Neuron (in vitro differentiated cells): ENCODE results near the gene ANKS1A.
"Not testable (repeated sequence)": the region's sequence is repeated elsewhere in the genome, so short reads cannot be mapped to it uniquely, and the experiment has no call there.

Source experiments
- H2AFZ ChIP-seq: one replicate; pipeline ENCODE4 v1.6.1; 2013; ENCODE audit warnings: low read depth, mild to moderate bottlenecking, inconsistent platforms, low read length, moderate library complexity
- H3K27me3 ChIP-seq: one replicate; pipeline ENCODE4 v1.6.1; 2013; ENCODE audit warnings: low read length; ENCODE audit not compliant: insufficient read depth
- H3K36me3 ChIP-seq: one replicate; pipeline ENCODE4 v1.6.1; 2013; ENCODE audit warnings: low read length; ENCODE audit not compliant: insufficient read depth
- H3K4me1 ChIP-seq: one replicate; pipeline ENCODE4 v1.6.1; 2013; ENCODE audit warnings: low read length; ENCODE audit not compliant: insufficient read depth
- H3K4me3 ChIP-seq: 2 replicates; pipeline ENCODE4 v1.5.1; 2013; ENCODE audit warnings: mild to moderate bottlenecking, low read length, moderate library complexity
- H3K9me3 ChIP-seq: one replicate; pipeline ENCODE4 v1.6.1; 2013; ENCODE audit warnings: low read length

The ANKS1A gene

GRCh38 chr6:35107208-35107607 lies 218.2 kb downstream of the ANKS1A start:
- not testable (repeated sequence) for H2AFZ ChIP-seq, H3K4me1 ChIP-seq, H3K27me3 ChIP-seq, H3K36me3 ChIP-seq, H3K9me3 ChIP-seq, H3K4me3 ChIP-seq

GRCh38 chr6:35107761-35108160 lies 218.7 kb downstream of the ANKS1A start:
- not testable (repeated sequence) for H2AFZ ChIP-seq, H3K9me3 ChIP-seq, H3K4me1 ChIP-seq, H3K4me3 ChIP-seq, H3K27me3 ChIP-seq, H3K36me3 ChIP-seq

- Histone ChIP-seq H2AFZ (no peak overlapping the region), H3K9me3 (no peaks in the 10 kb centered on the region), H3K4me3 (no peak overlapping the region), H3K4me1 (no peaks in the 10 kb centered on the region), H3K27me3 (no peaks in the 10 kb centered on the region), H3K36me3 (no peaks in the 10 kb centered on the region)
These were observed 219.3 kb downstream of the ANKS1A start for GRCh38 chr6:35108309-35108885.

GRCh38 chr6:35120746-35121145 lies 231.7 kb downstream of the ANKS1A start:
- Histone ChIP-seq H3K36me3 (no peaks in the 10 kb centered on the region), H3K27me3 (peaks cover 14% of the 10 kb centered on the region), H3K4me1 (no peaks in the 10 kb centered on the region), H3K9me3 (no peaks in the 10 kb centered on the region), H3K4me3 (no peak overlapping the region), H2AFZ (no peak overlapping the region)

GRCh38 chr6:35124356-35124755 lies 235.3 kb downstream of the ANKS1A start:
- Histone ChIP-seq H3K4me3 (no peak overlapping the region), H2AFZ (no peak overlapping the region)

DNA sequence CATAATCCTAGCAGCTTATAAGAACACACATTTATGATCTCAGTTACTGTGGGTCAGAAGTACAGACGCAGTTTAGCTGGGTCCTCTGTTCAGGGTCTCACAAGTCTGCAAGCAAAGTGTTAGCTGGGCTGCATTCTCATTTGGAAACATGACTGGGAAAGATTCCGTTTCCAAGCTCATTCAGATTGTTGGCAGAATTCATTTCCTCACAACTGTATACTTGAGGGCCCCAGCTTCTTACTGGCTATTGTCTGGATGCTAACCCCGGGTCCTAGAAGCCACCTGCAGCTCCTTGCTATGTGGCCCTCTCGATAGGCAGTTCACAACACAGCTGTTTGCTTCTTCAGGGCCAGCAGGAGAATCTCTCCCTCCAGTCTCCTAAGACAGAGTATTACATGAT lies 239.0 kb downstream of the ANKS1A start:
- H2AFZ ChIP-seq = no peak overlapping the region
- no peaks in the 10 kb centered on the region for H3K36me3 ChIP-seq
- no peaks in the 10 kb centered on the region for H3K27me3 ChIP-seq
- no peak overlapping the region for H3K4me3 ChIP-seq
- peaks cover 5% of the 10 kb centered on the region for H3K4me1 ChIP-seq
- no peaks in the 10 kb centered on the region for H3K9me3 ChIP-seq

More at GRCh38 chr6:35124356-35124755, 235.3 kb downstream of the ANKS1A start:
- peaks cover 5% of the 10 kb centered on the region for H3K4me1 ChIP-seq
- no peaks in the 10 kb centered on the region for H3K9me3 ChIP-seq
- no peaks in the 10 kb centered on the region for H3K36me3 ChIP-seq
- peaks cover 4% of the 10 kb centered on the region for H3K27me3 ChIP-seq

DNA sequence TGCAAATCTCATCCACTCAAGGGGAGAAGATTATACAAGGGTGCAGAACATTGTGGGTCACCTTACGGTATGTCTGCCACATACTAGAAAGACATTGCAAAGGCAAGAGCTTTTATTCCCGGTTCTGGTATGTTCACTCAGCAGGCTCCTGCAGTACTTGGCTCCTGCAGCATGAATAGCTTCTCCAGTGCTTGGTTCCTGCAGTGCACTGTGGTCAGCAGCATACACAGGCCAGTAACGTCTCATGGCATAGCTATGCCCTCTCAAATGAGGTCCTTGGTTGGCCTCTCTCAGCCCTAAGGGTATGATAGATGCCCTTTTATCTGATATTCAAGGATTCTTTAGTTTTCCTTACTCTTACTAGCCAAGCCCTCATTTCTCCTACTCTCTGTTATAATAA lies 239.4 kb downstream of the ANKS1A start:
- H3K9me3 ChIP-seq = no peaks in the 10 kb centered on the region
- peaks cover 5% of the 10 kb centered on the region for H3K4me1 ChIP-seq
- H3K36me3 ChIP-seq = no peaks in the 10 kb centered on the region

DNA sequence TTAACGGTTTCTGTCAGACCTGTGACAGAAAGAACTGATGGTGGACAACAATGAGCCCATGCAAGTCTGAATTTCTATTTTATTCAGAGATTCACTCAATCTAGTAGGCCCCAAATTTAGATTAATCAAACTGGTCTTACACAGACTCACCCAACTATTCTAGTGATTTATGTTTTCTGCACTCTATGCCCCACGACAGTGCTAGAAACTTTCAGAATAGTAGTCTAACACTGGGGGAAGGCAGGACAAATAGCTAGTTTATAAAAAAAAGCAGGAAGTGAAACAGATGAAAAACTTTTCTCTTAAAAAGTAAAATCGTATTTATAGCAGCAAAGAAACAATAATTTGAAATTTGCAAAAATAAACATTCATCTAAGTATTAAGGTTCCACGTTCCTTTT lies 247.1 kb downstream of the ANKS1A start:
- Histone ChIP-seq H3K36me3 (no peaks in the 10 kb centered on the region), H3K4me3 (no peak overlapping the region), H3K27me3 (no peaks in the 10 kb centered on the region), H3K4me1 (peaks cover 7% of the 10 kb centered on the region), H3K9me3 (no peaks in the 10 kb centered on the region), H2AFZ (no peak overlapping the region)

More for the DNA sequence above, 239.4 kb downstream of the ANKS1A start:
- Histone ChIP-seq H2AFZ (no peak overlapping the region), H3K27me3 (no peaks in the 10 kb centered on the region), H3K4me3 (no peak overlapping the region)

DNA sequence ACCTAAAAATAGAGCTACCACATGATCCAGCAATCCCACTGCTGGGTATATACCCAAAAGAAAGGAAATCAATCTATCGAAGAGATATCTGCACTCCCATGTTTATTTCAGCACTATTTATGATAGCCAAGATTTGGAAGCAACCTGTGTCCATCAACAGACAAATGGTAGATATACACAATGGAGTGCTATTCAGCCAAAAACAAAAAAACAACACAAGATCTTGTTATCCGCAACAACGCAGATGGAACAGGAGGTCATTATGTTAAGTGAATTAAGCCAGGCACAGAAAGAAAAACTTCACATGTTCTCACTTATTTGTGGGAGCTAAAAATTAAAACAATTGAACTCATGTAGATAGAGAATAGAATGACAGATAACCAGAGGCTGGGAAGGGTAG lies 249.1 kb downstream of the ANKS1A start:
- H3K4me3 ChIP-seq = not testable (repeated sequence)

GRCh38 chr6:35139470-35139869 lies 250.4 kb downstream of the ANKS1A start:
- peaks cover 7% of the 10 kb centered on the region for H3K4me1 ChIP-seq
- no peaks in the 10 kb centered on the region for H3K9me3 ChIP-seq
- no peak overlapping the region for H3K4me3 ChIP-seq
- no peaks in the 10 kb centered on the region for H3K36me3 ChIP-seq
- H3K27me3 ChIP-seq = no peaks in the 10 kb centered on the region
- H2AFZ ChIP-seq = peak overlapping the region; percentile 77

More for the DNA sequence above, 249.1 kb downstream of the ANKS1A start:
- H3K36me3 ChIP-seq, H3K4me1 ChIP-seq, H3K9me3 ChIP-seq, H3K27me3 ChIP-seq, H2AFZ ChIP-seq: not testable (repeated sequence)

DNA sequence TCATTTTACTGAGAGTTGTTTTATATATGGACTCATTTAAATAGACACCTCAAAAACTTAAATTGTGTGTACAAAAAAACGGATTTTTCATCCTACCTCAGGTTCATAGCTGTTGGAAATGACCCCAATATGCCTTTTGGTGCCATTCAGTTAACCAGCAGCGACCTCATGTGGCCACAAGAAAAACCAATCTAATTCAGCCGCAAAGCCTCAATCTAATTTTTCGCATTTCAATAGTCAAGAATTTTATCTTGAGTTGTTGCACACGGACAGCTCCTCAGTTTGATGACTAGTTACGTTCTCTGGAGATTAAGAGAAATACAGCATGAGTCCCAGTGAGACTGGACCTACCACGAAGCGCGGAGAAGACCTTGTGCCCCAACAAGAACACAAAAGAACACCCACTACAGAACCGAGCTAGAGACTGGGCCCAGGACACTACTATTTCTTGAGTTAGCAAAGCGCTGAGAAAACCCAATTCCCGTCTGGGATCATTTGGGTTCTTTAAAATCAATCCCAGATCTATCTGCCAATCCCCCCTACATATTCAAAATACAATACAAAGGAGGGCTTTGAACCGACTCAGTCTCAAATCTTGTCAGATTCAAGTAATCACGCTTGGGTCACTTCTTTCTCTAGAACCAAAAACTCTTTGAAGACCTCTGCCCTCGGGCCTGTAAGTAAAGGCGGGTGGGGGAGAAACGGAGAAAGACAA lies 251.0 kb downstream of the ANKS1A start:
- no peaks in the 10 kb centered on the region for H3K27me3 ChIP-seq
- peaks cover 7% of the 10 kb centered on the region for H3K4me1 ChIP-seq
- no peak overlapping the region for H3K4me3 ChIP-seq
- no peaks in the 10 kb centered on the region for H3K36me3 ChIP-seq
- H2AFZ ChIP-seq = peak overlapping the region; percentile 59
- H3K9me3 ChIP-seq = no peaks in the 10 kb centered on the region

DNA sequence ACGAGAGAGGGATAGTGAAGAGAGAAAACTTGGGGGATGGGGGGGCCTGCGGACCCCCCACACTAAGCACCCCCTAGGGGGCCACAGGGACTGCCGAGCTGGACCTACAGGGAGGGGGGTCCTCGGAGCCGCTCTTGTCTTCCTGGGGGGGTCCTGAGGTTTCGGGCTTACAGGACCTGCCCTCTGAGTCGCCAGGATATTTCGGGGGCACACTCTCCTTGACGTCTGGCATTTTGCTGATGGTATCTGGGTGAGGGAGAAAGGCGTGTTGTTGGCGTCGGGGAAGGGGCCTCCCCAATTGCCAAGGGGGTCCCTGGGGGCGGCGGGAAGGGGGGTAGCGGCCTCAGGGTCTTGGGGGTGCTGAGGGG lies 251.6 kb downstream of the ANKS1A start:
- no peak overlapping the region for H2AFZ ChIP-seq
- H3K9me3 ChIP-seq = no peaks in the 10 kb centered on the region
- H3K36me3 ChIP-seq = no peaks in the 10 kb centered on the region
- H3K27me3 ChIP-seq = no peaks in the 10 kb centered on the region
- no peak overlapping the region for H3K4me3 ChIP-seq
- peaks cover 7% of the 10 kb centered on the region for H3K4me1 ChIP-seq
